ENCODE data around the gene KIF3B.
"Not testable (repeated sequence)": the region's sequence is repeated elsewhere in the genome, so short reads cannot be mapped to it uniquely, and the experiment has no call there.

Gene KIF3B

GRCh38 chr20:32274359-32274758, 3.1 kb upstream of the KIF3B start:
- no peaks in the 10 kb centered on the region for H3K36me3 Mint-ChIP-seq
- no peaks in the 10 kb centered on the region for H3K9me3 Mint-ChIP-seq
- H3K27me3 Mint-ChIP-seq = peaks cover 1% of the 10 kb centered on the region
- peak overlapping the region; percentile 22 for H3K4me3 Mint-ChIP-seq
- no peak for ATAC-seq (ENCODE audit: low read depth)
- H3K4me1 Mint-ChIP-seq = peaks cover 17% of the 10 kb centered on the region
- no peak for DNase-seq (ENCODE audit: low spot score in 2 of 2)
- H3K27ac Mint-ChIP-seq = no peak overlapping the region

DNA sequence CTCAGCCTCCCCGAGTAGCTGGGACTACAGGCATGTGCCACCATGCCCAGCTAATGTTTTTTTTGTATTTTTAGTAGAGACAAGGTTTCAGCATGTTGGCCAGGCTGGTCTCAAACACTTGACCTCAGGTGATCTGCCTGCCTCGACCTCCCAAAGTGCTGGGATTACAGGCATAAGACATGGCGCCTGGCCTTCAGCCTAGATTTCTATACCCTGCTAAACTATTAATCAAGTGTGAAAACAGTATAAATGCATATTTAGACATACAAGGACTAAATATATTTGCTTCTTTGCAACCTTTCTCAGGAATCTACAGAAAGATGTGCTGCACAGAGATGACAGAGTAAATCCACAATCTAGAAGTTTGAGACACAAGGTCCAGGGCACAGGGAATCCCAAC, 2.3 kb upstream of the KIF3B start:
- peaks cover 17% of the 10 kb centered on the region for H3K4me1 Mint-ChIP-seq
- not testable (repeated sequence) for H3K4me3 Mint-ChIP-seq; DNase-seq (ENCODE audit: low spot score in 2 of 2); H3K27me3 Mint-ChIP-seq; H3K36me3 Mint-ChIP-seq; H3K27ac Mint-ChIP-seq; ATAC-seq (ENCODE audit: low read depth); H3K9me3 Mint-ChIP-seq

- Mint-ChIP-seq H3K27ac (peak overlapping the region; percentile 91), H3K4me3 (peak overlapping the region; percentile 87), H3K36me3 (peaks cover 8% of the 10 kb centered on the region), H3K4me1 (peaks cover 27% of the 10 kb centered on the region), H3K27me3 (no peaks in the 10 kb centered on the region), H3K9me3 (no peaks in the 10 kb centered on the region)
- peak; percentile 47 to 59 for DNase-seq (ENCODE audit: low spot score in 2 of 2)
- peak; percentile 81 for ATAC-seq (ENCODE audit: low read depth)
These were observed 770 bp downstream of the KIF3B start for GRCh38 chr20:32278199-32278643.

DNA sequence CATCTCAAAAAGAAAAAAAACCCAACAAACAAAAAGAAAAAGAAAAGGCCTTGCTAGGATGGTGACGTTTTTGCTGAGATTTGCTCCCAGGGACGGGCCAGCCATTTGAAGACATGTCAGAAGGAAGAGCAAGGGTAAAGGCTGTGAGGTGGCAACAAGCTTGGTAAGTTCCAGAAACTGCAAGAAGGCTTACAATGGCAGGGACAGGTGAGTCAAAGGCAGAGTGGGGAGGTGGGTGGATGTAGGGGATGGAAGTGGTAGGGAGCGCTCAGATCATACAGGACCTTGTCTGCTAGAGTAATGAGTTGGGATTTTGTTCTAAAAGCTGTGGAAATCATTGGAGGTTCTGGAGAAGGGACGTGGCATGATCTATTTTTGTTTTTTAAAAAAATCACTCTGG, 4.3 kb downstream of the KIF3B start:
- Mint-ChIP-seq H3K36me3 (peaks cover 10% of the 10 kb centered on the region), H3K4me3 (no peak overlapping the region), H3K4me1 (peaks cover 48% of the 10 kb centered on the region), H3K27ac (peak overlapping the region; percentile 64), H3K27me3 (no peaks in the 10 kb centered on the region), H3K9me3 (no peaks in the 10 kb centered on the region)
- ATAC-seq (ENCODE audit: low read depth) (no peak), DNase-seq (ENCODE audit: low spot score in 2 of 2) (no peak)

- Mint-ChIP-seq H3K27ac (peak overlapping the region; percentile 64), H3K27me3 (no peaks in the 10 kb centered on the region), H3K9me3 (no peaks in the 10 kb centered on the region), H3K4me1 (peaks cover 46% of the 10 kb centered on the region), H3K4me3 (no peak overlapping the region), H3K36me3 (peaks cover 10% of the 10 kb centered on the region)
- DNase-seq (ENCODE audit: low spot score in 2 of 2) (no peak), ATAC-seq (ENCODE audit: low read depth) (no peak)
These were observed 5.0 kb downstream of the KIF3B start for GRCh38 chr20:32282461-32282860.

DNA sequence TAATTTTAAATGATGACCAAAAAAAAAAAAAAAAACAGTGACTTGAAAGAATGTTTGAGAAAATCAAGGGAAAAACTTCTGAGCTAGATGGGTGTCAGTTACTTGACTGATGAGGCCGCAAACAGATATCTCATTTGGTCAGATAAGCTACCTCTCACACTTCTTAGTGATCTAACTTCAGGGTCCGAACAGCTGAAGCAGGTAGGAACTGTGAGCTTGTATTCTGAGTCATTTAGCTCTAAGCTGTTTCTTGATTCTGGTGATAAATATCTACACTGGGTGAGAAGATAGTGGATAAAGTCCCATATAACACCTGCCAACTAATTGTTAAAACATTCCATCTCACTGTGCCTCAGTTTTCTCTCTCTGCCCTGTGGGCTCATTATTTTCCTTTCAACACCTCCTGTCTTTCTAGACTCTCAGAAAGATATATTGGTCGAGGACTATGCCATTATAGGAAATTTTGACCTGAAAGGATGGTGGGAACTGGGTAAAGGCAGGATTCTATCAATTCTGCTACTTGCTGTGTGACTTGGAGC, 7.7 kb downstream of the KIF3B start:
- DNase-seq (ENCODE audit: low spot score in 2 of 2) = no peak
- H3K4me3 Mint-ChIP-seq = peak overlapping the region; percentile 44
- H3K36me3 Mint-ChIP-seq = peaks cover 13% of the 10 kb centered on the region
- H3K27ac Mint-ChIP-seq = peak overlapping the region; percentile 94
- peaks cover 41% of the 10 kb centered on the region for H3K4me1 Mint-ChIP-seq
- no peak for ATAC-seq (ENCODE audit: low read depth)
- no peaks in the 10 kb centered on the region for H3K27me3 Mint-ChIP-seq
- H3K9me3 Mint-ChIP-seq = no peaks in the 10 kb centered on the region

DNA sequence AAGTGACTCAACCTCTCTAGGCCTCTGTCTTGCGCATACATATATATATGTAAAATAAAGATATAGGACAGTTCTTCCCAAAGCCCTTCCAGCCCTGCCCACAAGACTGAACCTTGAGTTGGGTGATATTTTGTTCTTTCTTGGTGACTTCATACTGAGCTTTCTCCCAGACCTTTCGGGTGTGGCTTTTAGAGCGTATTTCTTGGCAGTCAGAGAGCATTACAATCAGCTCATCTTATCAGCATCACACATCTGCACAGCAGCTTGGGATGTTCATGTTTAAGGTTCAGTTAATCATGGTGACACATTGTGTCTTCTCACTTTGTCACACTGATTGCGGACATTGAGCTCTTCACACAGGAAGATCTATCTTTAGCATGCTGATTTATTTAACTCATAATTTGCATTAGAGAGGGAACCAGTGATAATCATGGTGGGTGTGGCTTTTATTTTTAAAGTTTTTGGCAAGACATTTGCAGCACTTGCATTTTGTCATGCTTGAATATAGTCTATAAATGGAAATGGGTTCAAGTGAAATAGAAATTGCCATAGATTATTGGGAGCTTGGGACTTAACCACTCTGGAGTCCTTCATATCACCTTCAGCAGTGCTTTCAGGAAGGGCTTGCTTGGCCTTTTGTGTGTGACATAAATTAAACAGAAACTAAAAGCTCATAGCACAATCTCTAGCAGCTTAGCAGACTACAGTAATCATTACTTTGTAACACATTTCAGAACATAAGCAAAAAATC, 8.3 kb downstream of the KIF3B start:
- ATAC-seq (ENCODE audit: low read depth) (peak; percentile 92), DNase-seq (ENCODE audit: low spot score in 2 of 2) (peak in 1 of 2 donors; percentile 14)
- H3K9me3 Mint-ChIP-seq = no peaks in the 10 kb centered on the region
- H3K27ac Mint-ChIP-seq = peak overlapping the region; percentile 94
- H3K4me1 Mint-ChIP-seq = peaks cover 42% of the 10 kb centered on the region
- H3K36me3 Mint-ChIP-seq = peaks cover 13% of the 10 kb centered on the region
- H3K27me3 Mint-ChIP-seq = no peaks in the 10 kb centered on the region
- H3K4me3 Mint-ChIP-seq = peak overlapping the region; percentile 80

DNA sequence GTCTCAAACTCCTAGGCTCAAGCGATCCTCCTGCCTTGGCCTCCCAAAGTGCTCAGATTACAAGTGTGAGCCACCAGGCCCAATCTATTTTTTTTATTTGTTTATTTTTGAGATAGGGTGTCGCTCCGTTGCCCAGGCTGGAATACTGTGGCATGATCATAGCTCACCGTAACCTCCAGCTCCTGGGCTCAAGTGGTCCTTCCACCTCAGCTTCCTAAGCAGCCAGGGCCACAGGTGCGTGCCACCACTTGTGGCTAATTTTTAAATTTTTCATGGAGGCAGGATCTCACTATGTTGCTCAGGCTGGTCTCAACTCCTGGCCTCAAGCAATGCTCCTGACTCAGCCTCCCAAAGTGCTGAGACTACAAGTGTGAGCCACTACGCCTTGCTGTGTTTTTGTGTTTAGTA, 9.8 kb downstream of the KIF3B start:
- no peak for ATAC-seq (ENCODE audit: low read depth)
- no peak overlapping the region for H3K27ac Mint-ChIP-seq
- no peaks in the 10 kb centered on the region for H3K9me3 Mint-ChIP-seq
- peaks cover 31% of the 10 kb centered on the region for H3K4me1 Mint-ChIP-seq
- no peaks in the 10 kb centered on the region for H3K27me3 Mint-ChIP-seq
- H3K4me3 Mint-ChIP-seq = no peak overlapping the region
- DNase-seq (ENCODE audit: low spot score in 2 of 2) = no peak
- peaks cover 5% of the 10 kb centered on the region for H3K36me3 Mint-ChIP-seq

DNA sequence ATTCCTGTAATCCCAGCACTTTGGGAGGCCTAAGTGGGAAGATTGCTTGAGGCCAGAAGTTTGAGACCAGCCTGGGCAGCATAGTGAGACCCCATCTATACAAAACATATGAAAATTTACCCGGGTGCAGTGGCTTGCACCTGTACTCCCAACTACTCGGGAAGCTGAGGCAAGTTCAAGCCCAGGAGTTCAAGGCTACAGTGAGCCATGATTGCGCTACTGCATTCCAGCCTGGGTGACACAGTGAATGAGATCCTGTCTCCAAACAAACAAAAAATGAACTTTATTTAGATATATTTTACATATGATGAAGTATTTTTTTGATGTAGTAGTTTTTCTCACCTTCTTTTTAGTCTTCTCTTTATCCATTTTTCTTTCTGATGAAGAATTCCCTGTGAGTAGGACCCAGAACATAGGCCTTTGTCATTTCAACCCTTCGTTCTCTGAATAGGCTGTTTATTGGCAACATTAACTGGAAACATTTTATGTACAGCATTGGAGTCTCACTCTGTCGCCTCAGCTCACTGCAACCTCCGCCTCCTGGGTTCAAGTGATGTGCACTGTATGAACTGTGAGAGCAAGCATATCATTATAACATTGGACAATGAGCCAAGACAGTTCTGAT, 10.9 kb downstream of the KIF3B start:
- H3K4me3 Mint-ChIP-seq = no peak overlapping the region
- no peak for ATAC-seq (ENCODE audit: low read depth)
- H3K9me3 Mint-ChIP-seq = no peaks in the 10 kb centered on the region
- no peaks in the 10 kb centered on the region for H3K27me3 Mint-ChIP-seq
- no peak overlapping the region for H3K27ac Mint-ChIP-seq
- no peak for DNase-seq (ENCODE audit: low spot score in 2 of 2)
- H3K4me1 Mint-ChIP-seq = peaks cover 34% of the 10 kb centered on the region
- H3K36me3 Mint-ChIP-seq = peaks cover 6% of the 10 kb centered on the region

DNA sequence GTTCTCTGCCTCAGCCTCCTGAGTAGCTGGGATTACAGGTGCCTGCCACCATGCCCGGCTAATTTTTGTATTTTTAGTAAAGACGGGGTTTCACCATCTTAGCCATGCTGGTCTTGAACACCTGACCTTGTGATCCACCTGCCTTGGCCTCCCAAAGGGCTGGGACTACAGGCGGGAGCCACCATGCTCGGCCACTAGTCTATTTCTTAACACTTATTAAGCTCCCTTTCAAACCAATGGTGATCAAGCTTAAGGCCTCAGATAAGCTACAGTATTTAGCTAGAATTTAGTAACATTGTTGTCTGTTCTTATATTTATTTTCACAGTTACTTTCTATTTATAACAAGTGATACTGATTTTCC, 11.8 kb downstream of the KIF3B start:
- peaks cover 32% of the 10 kb centered on the region for H3K4me1 Mint-ChIP-seq

DNA sequence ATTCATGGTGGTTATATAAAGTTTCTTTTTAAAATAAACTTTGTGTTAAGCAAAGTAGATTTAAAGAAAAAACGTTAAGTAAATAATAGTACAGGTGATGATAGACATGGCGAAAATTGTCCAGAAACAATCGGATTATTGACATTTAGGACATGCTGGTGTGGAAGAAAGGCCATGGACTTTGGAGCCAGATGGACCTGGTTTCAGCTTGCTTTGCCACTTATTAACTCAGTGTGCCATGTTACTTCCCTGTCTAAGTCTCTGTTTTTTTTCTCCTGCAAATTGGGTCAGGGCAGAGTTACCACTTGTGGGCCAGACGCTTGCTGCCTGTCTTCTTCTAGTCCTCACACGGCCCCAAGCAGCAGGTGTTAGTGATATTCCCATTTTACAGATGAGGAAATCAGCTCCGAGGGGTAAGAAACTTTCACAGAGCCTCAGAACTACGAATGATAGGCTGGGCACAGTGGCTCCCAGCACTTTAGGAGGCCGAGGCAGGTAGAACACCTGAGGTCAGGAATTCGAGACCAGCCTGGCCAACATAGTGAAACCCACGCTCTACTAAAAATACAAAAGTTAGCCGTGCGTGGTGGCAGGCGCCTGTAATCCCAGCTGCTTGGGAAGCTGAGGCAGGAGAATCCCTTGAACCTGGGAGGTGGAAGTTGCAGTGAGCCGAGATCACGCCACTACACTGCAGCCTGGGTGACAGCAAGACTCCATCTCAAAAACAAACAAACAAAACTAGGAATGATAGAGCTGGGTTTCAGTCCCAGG, 12.4 kb downstream of the KIF3B start:
- Mint-ChIP-seq H3K27ac (peak overlapping the region; percentile 50), H3K4me3 (no peak overlapping the region), H3K27me3 (no peaks in the 10 kb centered on the region), H3K9me3 (no peaks in the 10 kb centered on the region), H3K36me3 (peaks cover 6% of the 10 kb centered on the region), H3K4me1 (peaks cover 29% of the 10 kb centered on the region)
- DNase-seq (ENCODE audit: low spot score in 2 of 2) (no peak), ATAC-seq (ENCODE audit: low read depth) (no peak)

More for the DNA sequence above, 11.8 kb downstream of the KIF3B start:
- not testable (repeated sequence) for ATAC-seq (ENCODE audit: low read depth); H3K4me3 Mint-ChIP-seq; DNase-seq (ENCODE audit: low spot score in 2 of 2); H3K9me3 Mint-ChIP-seq; H3K36me3 Mint-ChIP-seq; H3K27me3 Mint-ChIP-seq; H3K27ac Mint-ChIP-seq

GRCh38 chr20:32291166-32291565, 13.7 kb downstream of the KIF3B start:
- Mint-ChIP-seq H3K36me3 (peaks cover 4% of the 10 kb centered on the region), H3K4me3 (no peak overlapping the region), H3K27me3 (no peaks in the 10 kb centered on the region), H3K27ac (no peak overlapping the region), H3K4me1 (peaks cover 17% of the 10 kb centered on the region), H3K9me3 (no peaks in the 10 kb centered on the region)
- DNase-seq (ENCODE audit: low spot score in 2 of 2) = no peak
- no peak for ATAC-seq (ENCODE audit: low read depth)

DNA sequence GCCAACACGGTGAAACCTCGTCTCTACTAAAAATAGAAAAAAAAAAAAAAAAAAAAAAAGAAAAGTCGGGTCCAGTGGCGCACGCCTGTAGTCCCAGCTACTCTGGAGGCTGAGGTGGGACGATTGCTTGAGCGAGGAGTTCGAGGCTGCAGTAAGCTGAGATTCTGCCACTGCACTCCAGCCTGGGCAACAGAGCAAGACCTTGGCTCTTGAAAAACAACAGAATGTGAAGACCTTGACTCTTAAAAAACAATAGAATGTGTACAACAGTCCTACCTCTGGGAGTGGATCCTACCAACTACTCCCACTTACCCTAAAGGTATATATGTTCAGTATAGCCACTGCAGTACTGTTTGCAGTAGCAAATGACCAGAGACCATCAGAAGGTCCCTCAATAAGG, 15.1 kb downstream of the KIF3B start:
- Mint-ChIP-seq H3K4me1 (peaks cover 22% of the 10 kb centered on the region), H3K27ac (no peak overlapping the region), H3K4me3 (no peak overlapping the region), H3K36me3 (peaks cover 4% of the 10 kb centered on the region), H3K9me3 (no peaks in the 10 kb centered on the region), H3K27me3 (no peaks in the 10 kb centered on the region)
- ATAC-seq (ENCODE audit: low read depth) = no peak
- DNase-seq (ENCODE audit: low spot score in 2 of 2) = no peak

DNA sequence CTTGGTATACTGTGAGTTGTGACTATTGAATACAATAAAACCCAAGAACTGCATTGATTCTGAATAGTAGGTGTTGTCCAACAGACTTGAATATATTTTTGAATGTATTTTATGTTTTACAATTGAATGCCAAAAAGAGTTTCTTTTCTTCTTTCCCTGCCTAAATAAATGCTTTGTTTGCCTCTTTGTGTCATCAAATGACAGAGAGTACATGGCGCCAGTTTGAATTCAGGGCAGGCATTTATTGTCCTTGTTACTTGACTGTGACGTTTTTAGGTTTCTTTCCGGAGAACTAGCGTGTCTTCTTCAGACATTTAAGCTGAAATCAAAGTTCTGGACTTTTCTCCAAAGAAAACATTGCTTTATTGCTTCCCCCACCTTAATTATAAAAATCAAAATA, 16.6 kb downstream of the KIF3B start:
- H3K36me3 Mint-ChIP-seq = peaks cover 1% of the 10 kb centered on the region
- H3K27ac Mint-ChIP-seq = no peak overlapping the region
- no peaks in the 10 kb centered on the region for H3K9me3 Mint-ChIP-seq
- no peaks in the 10 kb centered on the region for H3K27me3 Mint-ChIP-seq
- peaks cover 28% of the 10 kb centered on the region for H3K4me1 Mint-ChIP-seq
- ATAC-seq (ENCODE audit: low read depth) (no peak), DNase-seq (ENCODE audit: low spot score in 2 of 2) (no peak)
- no peak overlapping the region for H3K4me3 Mint-ChIP-seq
